Kidney (tissue), 22 donors: ENCODE results near the gene OTOS. TPM values are rescaled to one million over a fixed set of nuclear protein-coding genes. Genes with fewer than 3 reads are reported as not detected.

Experiments used
- DNase-seq, 5 donors: peaks; one replicate each; pipeline ENCODE4 v3.0.0-alpha.2; 2013 to 2020
- FAIRE-seq: peaks from 2 replicates; lab custom pipeline; 2012; peaks lifted over from hg19 to GRCh38; lab: Jason Lieb, UNC
- H3K27ac ChIP-seq, 2 donors: one replicate each; pipeline ENCODE4 v1.7.0; 2013; ENCODE audit warnings: low read depth in 2 of 2, low read length in 2 of 2, inconsistent platforms in 1 of 2
- H3K27me3 ChIP-seq: one replicate; pipeline ENCODE4 v1.7.1; 2013; ENCODE audit warnings: low read length, inconsistent platforms; ENCODE audit not compliant: control insufficient read depth, insufficient read depth
- H3K36me3 ChIP-seq, 3 donors: one replicate each; pipeline versions ENCODE4 v1.7.0 to v1.7.1; 2013; ENCODE audit warnings: low read length in 3 of 3, control low read depth in 1 of 3, inconsistent platforms in 1 of 3; ENCODE audit not compliant: insufficient read depth in 3 of 3, control insufficient read depth in 2 of 3
- H3K4me1 ChIP-seq, 3 donors: one replicate each; pipeline versions ENCODE4 v1.7.0 to v1.7.1; 2013; ENCODE audit warnings: low read length in 3 of 3, inconsistent platforms in 1 of 3, low read depth in 1 of 3; ENCODE audit not compliant: control insufficient read depth in 2 of 3, insufficient read depth in 2 of 3
- H3K4me3 ChIP-seq, 3 donors: one replicate each; pipeline versions ENCODE4 v1.7.0 to v1.8.1; 2013; ENCODE audit warnings: low read length in 3 of 3, control low read depth in 1 of 3, inconsistent platforms in 1 of 3
- H3K9ac ChIP-seq, 3 donors: one replicate each; pipeline versions ENCODE4 v1.7.0 to v1.7.1; 2013; ENCODE audit warnings: low read length in 3 of 3, control low read depth in 1 of 3, inconsistent platforms in 1 of 3
- H3K9me3 ChIP-seq, 3 donors: one replicate each; pipeline versions ENCODE4 v1.7.0 to v1.7.1; 2013; ENCODE audit warnings: low read length in 3 of 3, control low read depth in 1 of 3, inconsistent platforms in 1 of 3; ENCODE audit not compliant: control insufficient read depth in 2 of 3, insufficient read depth in 1 of 3
- intact Hi-C: fragments of 100-400 bp; cut with DNase I; formaldehyde crosslinking; loops from one replicate; pipeline ENCODE4 v1.11.1; 2022
- long read RNA-seq, 10 donors: library from polyadenylated mRNA in 1 of 10; unstranded in 1 of 10; transcript quantifications; one replicate each; pipeline ENCODE4 v2.0.0 and lab custom pipeline, GENCODE V29; 2021 to 2026
- polyA plus RNA-seq: library from polyadenylated mRNA; stranded (reverse); fragments of 350-450 nt; fragmentation: Illumina TruSeq; extraction: RNeasy Lipid Tissue Mini Kit (QIAGEN cat#74804); gene quantifications from one replicate; pipeline ENCODE4 v1.2.3, GENCODE V29; 2014; ENCODE audit warnings: low read depth, low replicate concordance; ENCODE audit not compliant: insufficient read depth
- total RNA-seq: library from RNA; stranded (reverse); fragmentation: NEBNext Ultra II Directional; extraction: Animal tissue kit (Norgen Biotek cat#: 25700); gene quantifications from one replicate; pipeline ENCODE4 v1.2.1, GENCODE V29; 2021
- TF ChIP-seq, protein P1 (sequence below): IDR thresholded peaks from 3 replicates; pipeline ENCODE4 v1.5.1; 2012; ENCODE audit warnings: mild to moderate bottlenecking, moderate library complexity, borderline replicate concordance; ENCODE audit not compliant: insufficient read depth; ENCODE audit errors: extremely low read depth
- donor health status: control.
- donor health status: control.
- donor health status: control.
- donor health status: control.
- donor health status: control.
- donor health status: DM: yes; HTN: yes; CAD: no.
- donor health status: Normal renal cell carcinoma (clear cell type).

OTOS gene
- total RNA-seq (4.6 TPM), polyA plus RNA-seq (1.5 TPM)
- long read RNA-seq, donor 1 = 0 reads
- long read RNA-seq, donor 2 = 0 reads
- long read RNA-seq, donor 3 = 0 reads
- long read RNA-seq, donor 4 = 0 reads
- long read RNA-seq, donor 5 = 0 reads
- long read RNA-seq, donor 6 = 0 reads
- long read RNA-seq, donor 7, partial matches to known transcripts = 2 of 4 reads
- long read RNA-seq, donor 7, other reads (novel, unspliced or antisense) = 0 of 4 reads
- long read RNA-seq, donor 8 = 0 reads
- long read RNA-seq, donor 9 = 0 reads
- long read RNA-seq, donor 10 = 0 reads

DNA sequence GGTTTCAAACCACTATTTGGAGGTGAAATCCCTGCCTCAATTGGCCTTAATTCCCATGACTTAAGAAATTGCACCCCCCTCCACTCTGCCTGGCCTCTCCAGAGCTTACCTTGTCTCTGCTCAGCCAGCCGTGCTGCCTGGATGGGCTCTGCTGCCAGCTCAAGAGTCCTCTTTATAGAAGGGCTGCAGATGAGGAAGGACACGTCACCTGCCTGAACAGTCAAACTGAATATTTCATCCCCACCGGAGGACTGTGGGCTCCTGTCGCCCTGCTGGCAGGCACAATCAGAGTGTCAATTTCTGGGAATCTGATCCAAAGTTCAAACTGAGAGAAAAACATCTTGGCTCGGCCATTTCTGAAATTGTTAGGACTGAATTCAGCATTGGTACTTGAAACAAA, at the start of gene OTOS:
Gene OTOS, minus strand, starts transcription at position 148 of the 400 bp plus-strand sequence. CDS start 332 bp downstream, outside the sequence.
- intact Hi-C loops = loop anchor here (5.0 kb wide), 1 partner anchor 83 kb away; no protein-coding TSS in a partner anchor
- TF ChIP-seq, protein P1, sequence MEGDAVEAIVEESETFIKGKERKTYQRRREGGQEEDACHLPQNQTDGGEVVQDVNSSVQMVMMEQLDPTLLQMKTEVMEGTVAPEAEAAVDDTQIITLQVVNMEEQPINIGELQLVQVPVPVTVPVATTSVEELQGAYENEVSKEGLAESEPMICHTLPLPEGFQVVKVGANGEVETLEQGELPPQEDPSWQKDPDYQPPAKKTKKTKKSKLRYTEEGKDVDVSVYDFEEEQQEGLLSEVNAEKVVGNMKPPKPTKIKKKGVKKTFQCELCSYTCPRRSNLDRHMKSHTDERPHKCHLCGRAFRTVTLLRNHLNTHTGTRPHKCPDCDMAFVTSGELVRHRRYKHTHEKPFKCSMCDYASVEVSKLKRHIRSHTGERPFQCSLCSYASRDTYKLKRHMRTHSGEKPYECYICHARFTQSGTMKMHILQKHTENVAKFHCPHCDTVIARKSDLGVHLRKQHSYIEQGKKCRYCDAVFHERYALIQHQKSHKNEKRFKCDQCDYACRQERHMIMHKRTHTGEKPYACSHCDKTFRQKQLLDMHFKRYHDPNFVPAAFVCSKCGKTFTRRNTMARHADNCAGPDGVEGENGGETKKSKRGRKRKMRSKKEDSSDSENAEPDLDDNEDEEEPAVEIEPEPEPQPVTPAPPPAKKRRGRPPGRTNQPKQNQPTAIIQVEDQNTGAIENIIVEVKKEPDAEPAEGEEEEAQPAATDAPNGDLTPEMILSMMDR = no peak
- H3K9me3 ChIP-seq = no peaks in the 10 kb centered on the region
- peaks cover 0 to under 1% (median 0%) of the 10 kb centered on the region in 3 donors for H3K4me1 ChIP-seq
- H3K4me3 ChIP-seq = no peak within 1 kb of the TSS
- H3K27ac ChIP-seq = no peak within 1 kb of the TSS
- no peaks in the 10 kb centered on the region for H3K36me3 ChIP-seq
- no peak within 1 kb of the TSS for H3K9ac ChIP-seq
- FAIRE-seq (no peak), DNase-seq (peak in 3 of 5 donors; percentile 12 to 36 (median 29))
- H3K27me3 ChIP-seq = no peaks in the 10 kb centered on the region

DNA sequence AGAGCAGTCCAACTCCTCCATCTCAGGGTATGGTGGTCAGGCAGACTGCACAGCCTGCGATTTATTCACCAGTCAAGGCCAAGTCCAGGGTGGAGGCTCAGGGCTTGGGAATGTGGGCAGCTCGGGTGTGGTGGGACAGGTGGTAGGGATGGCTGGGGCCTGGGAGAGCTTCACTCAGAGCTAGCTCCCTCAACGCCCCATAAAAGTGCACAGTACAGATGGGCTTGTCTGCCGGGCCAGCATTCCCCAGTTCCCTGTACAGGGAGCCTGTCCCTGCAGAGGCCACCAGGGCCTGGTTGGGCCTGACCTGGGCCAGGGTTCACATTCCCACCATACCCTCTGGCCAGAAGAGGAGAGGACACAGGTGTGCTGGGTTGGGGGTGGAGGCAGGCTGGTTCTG, 49.2 kb upstream of the OTOS start:
- H3K36me3 ChIP-seq = no peaks in the 10 kb centered on the region
- H3K27ac ChIP-seq = no peak overlapping the region
- H3K9me3 ChIP-seq = no peaks in the 10 kb centered on the region
- H3K27me3 ChIP-seq = no peaks in the 10 kb centered on the region
- H3K9ac ChIP-seq = no peak overlapping the region
- H3K4me3 ChIP-seq = no peak overlapping the region
- no peak for FAIRE-seq
- TF ChIP-seq, protein P1 = no peak
- no peaks in the 10 kb centered on the region for H3K4me1 ChIP-seq
- intact Hi-C loops = no loop called here
- DNase-seq = no peak

DNA sequence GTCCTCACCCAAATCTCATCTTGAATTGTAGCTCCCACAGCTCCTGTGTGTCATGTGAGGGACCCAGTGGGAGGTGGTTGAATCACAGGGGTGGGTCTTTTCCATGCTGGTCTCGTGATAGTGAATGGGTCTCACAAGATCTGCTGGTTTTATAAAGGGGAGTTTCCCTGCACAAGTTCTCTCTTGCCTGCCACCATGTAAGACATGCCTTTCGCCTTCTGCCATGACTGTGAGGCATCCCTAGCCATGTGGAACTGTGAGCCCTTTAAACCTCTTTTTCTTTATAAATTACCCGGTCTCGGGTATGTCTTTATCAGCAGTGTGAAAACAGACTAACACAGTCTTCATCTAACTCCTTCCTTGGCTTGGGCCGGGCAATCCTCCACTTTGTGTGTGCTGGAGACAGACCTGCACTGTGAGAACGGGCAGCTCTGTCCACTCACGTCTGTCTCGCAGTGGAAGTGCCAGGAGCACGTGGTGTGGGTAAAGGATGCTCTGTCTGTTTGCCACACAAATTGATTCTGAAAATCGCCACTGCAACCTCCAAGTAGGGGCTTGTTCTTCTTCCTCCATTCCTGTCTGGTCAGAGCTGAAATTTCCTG, 47.6 kb upstream of the OTOS start:
- intact Hi-C loops = no loop called here
- FAIRE-seq (no peak), DNase-seq (no peak)
- H3K9ac ChIP-seq = no peak overlapping the region
- H3K4me3 ChIP-seq = no peak overlapping the region
- H3K36me3 ChIP-seq = no peaks in the 10 kb centered on the region
- TF ChIP-seq, protein P1 = no peak
- H3K4me1 ChIP-seq = no peaks in the 10 kb centered on the region
- H3K27me3 ChIP-seq = no peaks in the 10 kb centered on the region
- no peaks in the 10 kb centered on the region for H3K9me3 ChIP-seq
- no peak overlapping the region for H3K27ac ChIP-seq
